Adrenal gland (tissue), 12 donors: ENCODE measurements around the gene PSG4. TPM values are rescaled to one million over a fixed set of nuclear protein-coding genes. Genes with fewer than 3 reads are reported as not detected.
"Not testable (repeated sequence)": the region's sequence is repeated elsewhere in the genome, so short reads cannot be mapped to it uniquely, and the experiment has no call there.

Source experiments
- DNase-seq, 7 donors: peaks; one replicate each; pipeline ENCODE4 v3.0.0-alpha.2; 2019 to 2020
- H3K27ac ChIP-seq, 5 donors: fragments of 200-600 bp; sonication (generic) in 4 of 5; 1 replicate in 3 of 5; 2 replicates in 2 of 5; pipeline versions ENCODE4 v1.5.1 to v1.8.0; 2016 to 2020; ENCODE audit warnings: mild to moderate bottlenecking in 1 of 5
- H3K27me3 ChIP-seq: fragments of 200-600 bp; 2 replicates; pipeline ENCODE4 v1.8.0; 2021
- H3K36me3 ChIP-seq, 2 donors: fragments of 200-600 bp; replicated peaks in 1 of 2; 1 replicate in 1 of 2; 2 replicates in 1 of 2; pipeline versions ENCODE4 v1.5.1 to v1.8.0; 2018 to 2022
- H3K4me1 ChIP-seq, 2 donors: fragments of 200-600 bp; replicated peaks in 1 of 2; 1 replicate in 1 of 2; 2 replicates in 1 of 2; pipeline versions ENCODE4 v1.5.1 to v1.8.0; 2018 to 2021
- H3K4me3 ChIP-seq, 4 donors: fragments of 200-600 bp; sonication (generic) in 3 of 4; one replicate each; pipeline ENCODE4 v1.5.1; 2016 to 2018
- H3K9me3 ChIP-seq, 3 donors: fragments of 200-600 bp; sonication (generic) in 1 of 3; replicated peaks in 1 of 3; 1 replicate in 2 of 3; 2 replicates in 1 of 3; pipeline versions ENCODE4 v1.5.1 to v1.8.0; 2016 to 2021
- CTCF ChIP-seq, 6 experiments: fragments of 450-650 bp in 4 of 6; fragments of 200-600 bp in 2 of 6; sonication (generic) in 1 of 6; IDR thresholded peaks; 1 replicate in 5 of 6; 2 replicates in 1 of 6; pipeline versions ENCODE4 v1.5.1 to v1.8.0; 2016 to 2021; ENCODE audit warnings: antibody characterized with exemption in 6 of 6, mild to moderate bottlenecking in 2 of 6, moderate library complexity in 1 of 6
- POLR2A ChIP-seq, 2 donors: fragments of 450-650 bp; IDR thresholded peaks; one replicate each; pipeline ENCODE4 v1.6.1; 2017; ENCODE audit warnings: antibody characterized with exemption in 2 of 2, mild to moderate bottlenecking in 2 of 2, moderate library complexity in 1 of 2
- WGBS, 4 donors: extraction: QIAGEN DNeasy Blood & Tissue Kit in 2 of 4; methylation state at CpG; one replicate each; pipeline versions ENCODE4 v1.1.5 to v1.1.7; 2013 to 2017; 5-methylcytosine and 5-hydroxymethylcytosine counted together
- intact Hi-C, 2 donors: fragments of 100-400 bp; cut with DNase I; formaldehyde crosslinking; loops; one replicate each; pipeline versions ENCODE4 v1.14.1 to v1.15.0; 2022 to 2023
- polyA plus RNA-seq, 3 donors: library from polyadenylated mRNA; stranded (reverse); fragments of 200-250 nt in 2 of 3; fragments of 350-450 nt in 1 of 3; fragmentation: Illumina TruSeq in 1 of 3; extraction: RNeasy Lipid Tissue Mini Kit (QIAGEN cat#74804) in 1 of 3; gene quantifications; one replicate each; pipeline ENCODE4 v1.2.3, GENCODE V29; 2013 to 2014
- total RNA-seq, 9 donors: library from RNA; depleted of rRNA in 4 of 9; stranded (reverse); fragments of >200 nt in 4 of 9; fragments of 120-200 nt in 1 of 9; fragmentation: NEBNext Ultra II Directional in 1 of 9; extraction: Animal tissue kit (Norgen Biotek cat#: 25700) in 1 of 9; gene quantifications; one replicate each; pipeline versions ENCODE4 v1.1.0 to v1.2.4, GENCODE V29; 2013 to 2023
- donor health status: healthy with polysubstance abuse.
- donor health status: Bipolar disorder and iron deficiency.
- donor health status: DM: yes; HTN: yes; CAD: no.
- donor health status: DM: no; HTN: no; CAD: no.
- donor health status: DM: no; HTN: no; CAD: no.
- donor health status: DM: yes; HTN: yes; CAD: no.

The PSG4 gene
- total and polyA plus RNA-seq, 12 donors: 0.14 to 0.55 (median 0.38) TPM; not detected in 8

- intact Hi-C loops, H3K36me3 ChIP-seq, H3K9me3 ChIP-seq, H3K4me3 ChIP-seq, DNase-seq, H3K27ac ChIP-seq, H3K27me3 ChIP-seq, H3K4me1 ChIP-seq: not testable (repeated sequence)
- 28 to 43% (median 36%) methylated on average over 2 of the region's 2 CpGs for WGBS, 4 donors
These were observed 43.2 kb downstream of the PSG4 start for GRCh38 chr19:43162261-43162660.

GRCh38 chr19:43152214-43152613, 53.2 kb downstream of the PSG4 start:
- no peak for TF ChIP-seq POLR2A (IDR thresholded peaks at IDR 0.05)
- no peak for TF ChIP-seq CTCF (IDR thresholded peaks at IDR 0.05)
- Histone ChIP-seq H3K27ac (no peak overlapping the region), H3K9me3 (no peaks in the 10 kb centered on the region), H3K27me3 (no peaks in the 10 kb centered on the region), H3K36me3 (no peaks in the 10 kb centered on the region), H3K4me1 (no peaks in the 10 kb centered on the region), H3K4me3 (no peak overlapping the region)
- WGBS, 4 donors: 67 to 71% (median 69%) methylated on average over 4 of the region's 4 CpGs
- intact Hi-C loops: no loop called here
- no peak for DNase-seq

GRCh38 chr19:43149788-43150187, 55.6 kb downstream of the PSG4 start:
- H3K27ac ChIP-seq, H3K9me3 ChIP-seq, H3K4me1 ChIP-seq, H3K36me3 ChIP-seq, H3K27me3 ChIP-seq, intact Hi-C loops, DNase-seq, H3K4me3 ChIP-seq: not testable (repeated sequence)
- 67 to 72% (median 71%) methylated on average over 7 of the region's 7 CpGs for WGBS, 4 donors

GRCh38 chr19:43148233-43148632, 57.2 kb downstream of the PSG4 start:
- intact Hi-C loops: no loop called here
- Histone ChIP-seq H3K27ac (no peak overlapping the region), H3K9me3 (no peaks in the 10 kb centered on the region), H3K36me3 (no peaks in the 10 kb centered on the region), H3K4me1 (no peaks in the 10 kb centered on the region), H3K4me3 (no peak overlapping the region), H3K27me3 (no peaks in the 10 kb centered on the region)
- TF ChIP-seq POLR2A (IDR thresholded peaks at IDR 0.05) (no peak), CTCF (IDR thresholded peaks at IDR 0.05) (no peak)
- WGBS, 4 donors: 36 to 64% (median 49%) methylated on average over 1 of the region's 1 CpG
- DNase-seq: no peak

Other genes with a start within 250 kb of the PSG4 start
- gene PSG11, start 179.2 kb downstream of the PSG4 start, total RNA-seq: not detected
- not detected for gene PSG11, start 179.2 kb downstream of the PSG4 start, polyA plus RNA-seq
- gene PSG2, start 122.9 kb downstream of the PSG4 start, total RNA-seq: under 1 TPM in 1 of 9 donors, not detected in 8; 0.11 TPM
- gene PSG2, start 122.9 kb downstream of the PSG4 start, polyA plus RNA-seq: not detected
- gene PSG5, start 19.1 kb downstream of the PSG4 start, total RNA-seq: not detected
- not detected for gene PSG5, start 19.1 kb downstream of the PSG4 start, polyA plus RNA-seq
- not detected for gene PSG9, start 63.9 kb upstream of the PSG4 start, total RNA-seq
- not detected for gene PSG9, start 63.9 kb upstream of the PSG4 start, polyA plus RNA-seq
- under 1 TPM in 4 of 9 donors, not detected in 5; 0.39 to 0.58 (median 0.55) TPM for gene CD177, start 148.0 kb upstream of the PSG4 start, total RNA-seq
- gene CD177, start 148.0 kb upstream of the PSG4 start, polyA plus RNA-seq: under 1 TPM; 0.20 to 0.35 (median 0.24) TPM
- gene TEX101, start 209.3 kb upstream of the PSG4 start, total RNA-seq: not detected
- not detected for gene TEX101, start 209.3 kb upstream of the PSG4 start, polyA plus RNA-seq